Inflammatory macrophage treated with lipopolysaccharide for 1 hour (primary cell): Measurements from ENCODE around the gene BICC1.
A peak's percentile ranks its signal among the peaks of the same experiment; 100 is the strongest.

ENCODE experiments used
- DNase-seq, 2 donors: peaks; one replicate each; pipeline ENCODE4 v3.0.0-alpha.2; 2020 to 2022

Gene BICC1

GRCh38 chr10:58609532-58610150, 97.0 kb downstream of the BICC1 start:
- DNase-seq = no peak

GRCh38 chr10:58615237-58615935, 102.7 kb downstream of the BICC1 start:
- no peak for DNase-seq

DNA sequence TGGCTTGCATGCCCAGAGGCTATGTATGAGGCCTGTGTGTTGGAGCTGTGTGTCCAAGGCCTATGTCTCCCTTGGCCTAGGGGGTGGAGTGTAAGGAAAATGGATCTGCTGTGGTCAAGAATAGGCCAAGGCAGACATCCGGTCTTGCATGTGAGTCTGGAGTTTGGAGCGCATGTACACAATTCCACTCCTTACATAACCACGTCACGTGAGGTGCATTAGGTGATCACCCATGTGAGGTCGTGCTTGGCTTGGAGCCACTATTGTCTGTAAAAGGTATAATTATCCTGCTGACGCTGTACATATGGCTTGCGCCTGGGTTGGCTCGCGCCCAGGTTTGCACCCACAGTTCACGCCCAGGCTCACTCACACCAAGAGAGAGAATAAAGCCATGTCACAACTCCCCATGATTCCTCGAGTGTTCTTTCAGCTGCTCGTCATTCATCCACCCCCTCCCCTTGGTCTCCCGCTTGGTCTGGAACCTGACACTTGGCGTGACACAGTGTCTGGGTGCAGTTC, 105.5 kb downstream of the BICC1 start:
- DNase-seq = no peak

- no peak for DNase-seq
Observed at GRCh38 chr10:58621379-58622077, 108.9 kb downstream of the BICC1 start.

DNA sequence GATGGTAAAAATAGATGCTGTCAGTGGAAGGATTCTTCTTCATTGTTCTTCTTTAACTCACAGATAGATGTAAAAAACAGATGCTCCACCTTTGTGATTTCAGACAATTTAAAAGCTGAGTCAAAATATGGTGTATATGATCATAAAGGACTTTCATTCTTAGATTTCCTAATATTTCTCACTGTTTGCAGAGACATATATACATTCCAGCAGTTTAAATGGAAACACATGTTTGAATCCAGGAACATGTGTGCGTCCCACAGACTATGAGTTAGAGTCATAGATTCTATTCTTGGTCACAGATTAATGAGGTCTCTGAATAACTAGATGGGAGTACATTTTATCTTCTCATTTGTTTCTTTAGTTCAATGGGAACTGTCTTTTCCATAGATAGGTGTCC, 109.6 kb downstream of the BICC1 start:
- no peak for DNase-seq

GRCh38 chr10:58625070-58625469, 112.4 kb downstream of the BICC1 start:
- no peak for DNase-seq

DNA sequence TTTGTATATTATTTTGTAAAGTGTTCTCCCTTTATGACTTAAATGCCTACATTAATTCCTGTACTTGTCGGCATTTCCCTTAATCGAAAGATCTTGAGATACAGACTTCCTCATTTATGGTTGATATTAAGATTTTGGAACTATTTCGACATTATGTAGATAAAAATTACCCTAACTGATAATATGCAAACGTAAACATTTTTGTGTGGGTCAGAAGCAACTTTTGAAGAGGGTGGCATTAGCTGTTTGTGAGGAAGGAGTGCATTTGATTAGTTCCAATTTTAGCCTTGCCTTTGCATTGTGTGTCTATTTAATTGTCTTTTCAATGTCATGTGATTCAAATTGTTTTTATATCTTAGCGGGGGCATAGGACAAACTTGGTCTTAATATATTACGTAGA, 114.7 kb downstream of the BICC1 start:
- no peak for DNase-seq

GRCh38 chr10:58631715-58632114, 119.0 kb downstream of the BICC1 start:
- DNase-seq = no peak

DNA sequence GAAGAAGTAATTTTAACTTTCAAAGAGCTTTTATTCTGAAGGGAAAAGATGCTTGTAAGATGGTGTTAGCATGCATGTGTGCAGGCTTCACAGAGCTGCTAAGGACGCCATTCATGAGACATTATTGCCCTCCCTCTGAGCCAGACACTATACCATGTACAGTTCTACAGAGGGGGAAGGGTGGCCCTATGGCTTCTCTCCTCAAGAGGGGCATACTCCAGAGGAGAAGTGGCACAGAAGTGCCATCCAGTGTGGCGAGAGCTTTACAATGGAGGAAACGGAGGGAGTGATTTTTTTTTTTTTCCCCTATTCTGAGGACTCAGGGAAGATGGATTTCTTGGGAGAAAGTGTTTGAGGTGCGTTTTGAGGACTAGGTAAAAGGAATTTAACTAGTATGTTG, 119.5 kb downstream of the BICC1 start:
- DNase-seq = no peak

DNA sequence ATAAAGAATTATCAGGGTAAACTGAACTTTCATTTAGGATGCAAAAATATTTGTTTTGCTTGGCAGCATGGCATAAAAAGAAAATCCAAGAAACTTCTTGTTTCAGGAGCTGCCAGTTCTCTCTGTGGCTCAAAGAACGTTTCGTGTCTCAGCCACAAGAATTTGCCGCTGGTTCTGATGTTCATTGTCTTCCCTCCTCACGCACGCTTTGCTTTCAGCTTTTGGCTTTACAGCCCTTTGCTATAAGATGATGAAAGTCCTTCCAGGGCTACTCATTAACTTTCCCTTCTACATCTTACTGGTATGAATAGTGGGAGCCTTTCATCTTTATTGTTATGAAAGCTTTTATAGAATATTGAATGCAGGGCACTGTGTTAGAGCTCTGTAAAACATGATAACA, 124.7 kb downstream of the BICC1 start:
- DNase-seq = no peak

DNA sequence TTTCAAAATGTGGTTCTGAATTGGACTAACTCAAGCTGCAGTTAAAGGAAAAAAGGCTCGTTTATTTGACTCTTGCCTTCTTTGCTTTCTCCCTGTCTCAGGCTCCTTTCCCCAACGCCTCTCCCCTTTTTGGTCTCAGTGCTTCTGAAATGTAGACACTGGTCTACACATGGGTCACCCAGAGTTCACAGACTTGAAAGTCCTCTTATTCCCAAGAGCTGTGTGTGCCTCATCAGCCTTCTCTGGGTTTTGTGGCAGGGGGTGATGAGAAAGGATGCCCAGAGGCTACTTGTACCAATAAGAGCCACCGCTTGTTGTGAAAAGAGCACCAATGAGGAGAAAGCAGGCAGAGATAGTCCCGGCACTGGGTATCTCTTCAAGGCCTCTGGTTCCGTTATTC, 125.7 kb downstream of the BICC1 start:
- no peak for DNase-seq

GRCh38 chr10:58641095-58641531, 128.4 kb downstream of the BICC1 start:
- DNase-seq = peak; percentile 64 to 85

GRCh38 chr10:58641708-58642107, 129.0 kb downstream of the BICC1 start:
- no peak for DNase-seq

- DNase-seq = no peak
Observed at GRCh38 chr10:58642283-58642682, 129.6 kb downstream of the BICC1 start.

DNA sequence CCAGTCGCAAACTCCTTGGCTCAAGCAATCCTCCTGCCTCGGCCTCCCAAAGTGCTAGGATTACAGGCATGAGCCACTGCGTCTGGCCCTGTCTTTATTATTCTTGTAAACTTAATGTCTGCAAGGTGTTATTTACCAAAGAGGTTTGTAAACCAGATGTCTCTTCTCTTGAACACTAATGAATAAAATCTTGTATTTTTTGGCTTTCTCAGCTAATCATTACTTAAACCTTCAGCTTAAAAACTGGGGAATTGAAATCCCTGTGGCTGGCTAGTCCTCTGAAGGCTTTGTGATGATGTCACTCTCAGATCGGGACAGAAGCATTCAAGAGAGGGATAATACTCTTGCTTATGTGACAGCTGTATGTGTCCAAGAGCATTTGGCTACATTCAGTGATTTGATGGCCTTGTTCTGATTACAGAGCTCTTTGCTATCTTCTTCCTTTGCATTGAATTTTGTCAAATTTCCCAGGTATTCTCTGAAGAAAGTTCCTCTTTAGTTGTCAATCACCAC, 130.3 kb downstream of the BICC1 start:
- no peak for DNase-seq

GRCh38 chr10:58644311-58644710, 131.6 kb downstream of the BICC1 start:
- DNase-seq = no peak

DNA sequence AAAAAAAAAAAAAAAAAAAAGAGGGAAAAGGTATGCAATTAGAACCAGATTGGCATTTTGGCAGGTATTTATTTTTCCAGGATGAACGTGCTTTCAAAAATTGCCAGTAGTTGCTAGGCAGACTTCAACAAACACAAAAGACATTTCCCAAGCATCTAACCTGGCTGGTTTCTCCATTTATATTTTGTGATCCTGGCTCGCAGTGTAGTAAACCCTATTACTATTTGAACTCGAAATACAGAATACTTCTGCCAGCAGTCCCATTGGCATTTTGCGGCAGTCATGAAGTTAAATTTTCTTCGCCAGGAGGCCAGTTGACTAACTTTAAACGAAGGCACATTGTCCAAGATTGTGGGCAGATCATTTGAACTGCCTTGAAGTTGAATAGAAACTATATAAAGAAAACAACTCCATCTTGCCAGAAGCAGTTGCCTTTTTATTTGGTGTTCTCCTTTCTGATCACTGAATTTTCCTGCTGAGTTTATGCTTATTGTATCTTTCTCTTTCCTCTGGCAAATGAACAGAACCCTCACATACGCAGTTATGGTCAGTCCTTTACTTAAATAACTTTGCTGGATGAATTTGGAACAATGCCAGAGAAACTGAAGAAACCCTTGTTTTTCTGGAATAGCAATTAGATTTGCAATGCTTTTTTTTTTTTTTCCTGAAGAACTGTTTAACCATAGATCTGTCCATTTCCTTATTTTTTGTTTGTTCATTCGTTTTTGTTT, 132.9 kb downstream of the BICC1 start:
- DNase-seq = no peak

DNA sequence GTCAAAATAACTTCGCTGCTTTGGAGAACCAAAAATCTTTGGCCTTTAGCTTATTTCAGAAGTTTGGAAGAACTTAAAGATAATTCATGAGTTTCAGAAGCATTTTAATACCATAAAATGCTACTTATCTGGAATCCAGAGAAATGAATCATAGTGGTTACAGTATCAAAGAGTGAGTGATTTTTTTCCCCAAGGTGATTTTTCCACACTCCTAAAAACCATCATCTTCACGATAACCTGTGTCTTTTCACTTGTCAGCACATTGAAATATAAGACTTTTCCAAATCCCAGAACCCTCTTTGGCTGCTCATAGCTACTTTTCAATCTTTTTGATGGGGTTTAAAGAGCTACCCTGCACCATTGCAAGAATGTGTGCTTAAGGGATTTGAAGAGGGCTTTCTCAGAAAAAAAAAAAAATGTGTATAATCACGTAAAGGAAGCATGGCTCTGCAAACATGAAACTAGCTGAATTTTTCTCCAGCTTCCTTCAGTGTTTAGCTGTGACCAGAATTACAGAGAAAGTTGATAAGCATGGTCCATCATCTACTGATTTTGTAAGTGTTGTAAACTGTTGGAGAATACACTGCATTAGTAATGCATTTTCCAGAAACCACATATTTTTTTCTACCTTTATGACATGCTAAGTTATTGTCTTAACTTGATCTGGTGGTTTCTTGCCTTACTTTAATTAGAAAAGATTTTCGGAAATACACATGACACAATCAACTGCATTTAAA, 134.9 kb downstream of the BICC1 start:
- no peak for DNase-seq

- DNase-seq = no peak
Observed at GRCh38 chr10:58648131-58648530, 135.5 kb downstream of the BICC1 start.

- DNase-seq = no peak
Observed at GRCh38 chr10:58651040-58651439, 138.4 kb downstream of the BICC1 start.

GRCh38 chr10:58651742-58652141, 139.1 kb downstream of the BICC1 start:
- DNase-seq = no peak

- DNase-seq = no peak
Observed at GRCh38 chr10:58653139-58653538, 140.5 kb downstream of the BICC1 start.
